ENCODE measurements around the gene SAE1.

The SAE1 gene

GRCh38 chr19:47168065-47168464 is 37.4 kb downstream of the SAE1 start:
- DNase-seq = no peak

GRCh38 chr19:47172666-47173455 is 42.2 kb downstream of the SAE1 start:
- no peak for DNase-seq

GRCh38 chr19:47176071-47176626 is 45.5 kb downstream of the SAE1 start:
- no peak for DNase-seq

GRCh38 chr19:47176627-47177090 is 46.0 kb downstream of the SAE1 start:
- DNase-seq = peak; percentile 28 to 50

- peak in 1 of 2 experiments; percentile 35 for DNase-seq
Observed at GRCh38 chr19:47179653-47180310, 49.1 kb downstream of the SAE1 start.

- no peak for DNase-seq
Observed at GRCh38 chr19:47183601-47184000, 53.0 kb downstream of the SAE1 start.

- DNase-seq = peak; percentile 80 to 89
Observed at GRCh38 chr19:47186446-47187334, 56.1 kb downstream of the SAE1 start.

- DNase-seq = no peak
Observed at GRCh38 chr19:47187335-47187655, 56.7 kb downstream of the SAE1 start.

- DNase-seq = no peak
Observed at GRCh38 chr19:47187797-47188196, 57.2 kb downstream of the SAE1 start.

GRCh38 chr19:47188507-47189033 is 57.9 kb downstream of the SAE1 start:
- no peak for DNase-seq

GRCh38 chr19:47190167-47190727 is 59.6 kb downstream of the SAE1 start:
- DNase-seq = peak; percentile 66 to 78

- DNase-seq = no peak
Observed at GRCh38 chr19:47195434-47195833, 64.8 kb downstream of the SAE1 start.

GRCh38 chr19:47197141-47197540 is 66.5 kb downstream of the SAE1 start:
- no peak for DNase-seq

- DNase-seq = no peak
Observed at GRCh38 chr19:47200530-47200929, 69.9 kb downstream of the SAE1 start.

GRCh38 chr19:47203254-47203653 is 72.6 kb downstream of the SAE1 start:
- DNase-seq = no peak

GRCh38 chr19:47209319-47210179 is 78.9 kb downstream of the SAE1 start:
- no peak for DNase-seq

- DNase-seq = no peak
Observed at GRCh38 chr19:47210180-47210490, 79.5 kb downstream of the SAE1 start.

- peak; percentile 84 to 88 for DNase-seq
Observed at GRCh38 chr19:47210689-47211316, 80.2 kb downstream of the SAE1 start.

- no peak for DNase-seq
Observed at GRCh38 chr19:47215581-47215980, 84.9 kb downstream of the SAE1 start.

- no peak for DNase-seq
Observed at GRCh38 chr19:47221080-47221841, 90.6 kb downstream of the SAE1 start.

Measured in activated CD4-positive, alpha-beta T cell treated with anti-CD3 and anti-CD28 coated beads, Interleukin-2, amount 50 U/mL, for 48 hours (primary cell).